ENCODE results near the gene ZBTB8OS. TPM values are rescaled to one million over a fixed set of nuclear protein-coding genes. Genes with fewer than 3 reads are reported as not detected.

The ZBTB8OS gene
- total and polyA plus RNA-seq, 9 donors = 20.1 to 37.0 (median 25.5) TPM

- Histone ChIP-seq H3K36me3 (no peaks in the 10 kb centered on the region), H3K4me1 (ENCODE audit: insufficient read depth) (peaks cover 5% of the 10 kb centered on the region), H3K4me3 (peak overlapping the region; percentile 27), H3K27ac (no peak overlapping the region), H3K9me3 (no peaks in the 10 kb centered on the region), H3K27me3 (no peaks in the 10 kb centered on the region)
- no peak for TF ChIP-seq POLR2A (IDR thresholded peaks at IDR 0.05)
- TF ChIP-seq EP300 (IDR thresholded peaks at IDR 0.05) = no peak
- TF ChIP-seq CTCF (IDR thresholded peaks at IDR 0.05) = no peak
- DNase-seq = no peak
- intact Hi-C loops (cut with DNase I) = loop anchor here in 2 of 4 donors (10.0 kb wide), 2 partner anchors 87 to 207 kb away; no protein-coding TSS in a partner anchor
- WGBS, 3 donors = 5 to 14% (median 8%) methylated on average over 12 of the region's 12 CpGs
Observed at GRCh38 chr1:32611859-32612188, 38.5 kb downstream of the ZBTB8OS start.

- WGBS, 3 donors = 79 to 85% (median 82%) methylated on average over 4 of the region's 4 CpGs
- H3K4me3 ChIP-seq = no peak overlapping the region
- H3K4me1 ChIP-seq (ENCODE audit: insufficient read depth) = peaks cover 5% of the 10 kb centered on the region
- no peak overlapping the region for H3K27ac ChIP-seq
- TF ChIP-seq POLR2A (IDR thresholded peaks at IDR 0.05) = no peak
- no peak for TF ChIP-seq CTCF (IDR thresholded peaks at IDR 0.05)
- H3K9me3 ChIP-seq = no peaks in the 10 kb centered on the region
- no peaks in the 10 kb centered on the region for H3K27me3 ChIP-seq
- intact Hi-C loops (cut with DNase I) = no loop called here
- DNase-seq = no peak
- H3K36me3 ChIP-seq = no peaks in the 10 kb centered on the region
Observed at GRCh38 chr1:32609180-32609579, 41.2 kb downstream of the ZBTB8OS start.

- no peaks in the 10 kb centered on the region for H3K4me1 ChIP-seq (ENCODE audit: insufficient read depth)
- no peaks in the 10 kb centered on the region for H3K27me3 ChIP-seq
- no peaks in the 10 kb centered on the region for H3K9me3 ChIP-seq
- TF ChIP-seq CTCF (IDR thresholded peaks at IDR 0.05) (no peak), EP300 (IDR thresholded peaks at IDR 0.05) (no peak), POLR2A (IDR thresholded peaks at IDR 0.05) (no peak)
- 88 to 94% (median 90%) methylated on average over 10 to 11 of the region's 11 CpGs for WGBS, 3 donors
- no peaks in the 10 kb centered on the region for H3K36me3 ChIP-seq
- no peak overlapping the region for H3K27ac ChIP-seq
- no peak for DNase-seq
- intact Hi-C loops (cut with DNase I) = no loop called here
- no peak overlapping the region for H3K4me3 ChIP-seq
Observed at GRCh38 chr1:32606565-32607371, 43.6 kb downstream of the ZBTB8OS start.

- no peak overlapping the region for H3K4me3 ChIP-seq
- no peaks in the 10 kb centered on the region for H3K27me3 ChIP-seq
- H3K4me1 ChIP-seq (ENCODE audit: insufficient read depth) = no peaks in the 10 kb centered on the region
- 90 to 96% (median 94%) methylated on average over 17 of the region's 17 CpGs for WGBS, 3 donors
- no peaks in the 10 kb centered on the region for H3K36me3 ChIP-seq
- no peaks in the 10 kb centered on the region for H3K9me3 ChIP-seq
- H3K27ac ChIP-seq = no peak overlapping the region
- no peak for DNase-seq
- TF ChIP-seq POLR2A (IDR thresholded peaks at IDR 0.05) (no peak), CTCF (IDR thresholded peaks at IDR 0.05) (no peak), EP300 (IDR thresholded peaks at IDR 0.05) (no peak)
- intact Hi-C loops (cut with DNase I) = no loop called here
Observed at GRCh38 chr1:32605711-32606424, 44.5 kb downstream of the ZBTB8OS start.

Measured in ovary (tissue), 9 donors.